ENCODE results near the gene SEMA5A.

Gene SEMA5A

DNA sequence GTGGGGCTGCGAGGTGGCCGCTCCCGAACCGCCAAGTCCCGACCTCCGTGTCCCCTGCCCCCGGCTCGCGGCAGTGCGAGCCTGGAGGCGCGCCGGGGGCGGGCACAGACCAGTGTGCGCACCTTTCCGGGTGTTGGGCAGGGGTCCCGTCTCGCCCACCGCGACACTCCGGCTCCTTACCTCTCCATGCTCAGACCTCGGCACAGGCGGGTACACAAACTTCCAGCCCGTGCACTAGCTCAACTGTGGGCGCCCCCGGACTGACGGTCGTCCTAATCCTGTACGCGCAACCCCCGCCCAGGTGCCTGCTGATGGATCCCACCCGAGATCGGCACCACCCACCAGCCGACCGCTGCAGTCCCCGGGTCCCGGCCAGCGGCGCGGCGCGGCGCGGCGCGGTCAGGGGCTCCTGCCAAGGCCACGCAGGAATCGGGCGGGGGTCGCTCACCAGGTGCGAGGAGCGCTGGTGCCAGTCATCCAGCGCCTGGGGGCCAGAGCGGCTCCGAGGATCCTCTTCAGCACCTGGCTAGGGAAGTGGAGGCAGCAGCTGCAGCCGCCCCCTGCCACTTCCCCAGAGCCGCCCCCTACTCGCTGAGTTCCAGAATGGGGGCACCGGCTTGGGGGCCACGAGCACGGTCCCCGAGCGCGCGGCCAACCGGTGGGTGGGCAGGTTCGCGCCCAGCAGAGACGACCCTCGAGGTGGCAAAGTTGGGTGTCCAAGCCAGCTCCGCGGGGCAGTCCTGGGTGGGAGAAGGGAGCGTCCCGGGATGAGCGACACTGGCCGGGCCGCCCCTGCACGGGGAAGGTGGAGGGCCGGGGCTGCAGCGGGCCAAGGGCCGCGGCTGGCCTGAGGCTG is 511 bp downstream of the SEMA5A start:
- DNase-seq: no peak

DNA sequence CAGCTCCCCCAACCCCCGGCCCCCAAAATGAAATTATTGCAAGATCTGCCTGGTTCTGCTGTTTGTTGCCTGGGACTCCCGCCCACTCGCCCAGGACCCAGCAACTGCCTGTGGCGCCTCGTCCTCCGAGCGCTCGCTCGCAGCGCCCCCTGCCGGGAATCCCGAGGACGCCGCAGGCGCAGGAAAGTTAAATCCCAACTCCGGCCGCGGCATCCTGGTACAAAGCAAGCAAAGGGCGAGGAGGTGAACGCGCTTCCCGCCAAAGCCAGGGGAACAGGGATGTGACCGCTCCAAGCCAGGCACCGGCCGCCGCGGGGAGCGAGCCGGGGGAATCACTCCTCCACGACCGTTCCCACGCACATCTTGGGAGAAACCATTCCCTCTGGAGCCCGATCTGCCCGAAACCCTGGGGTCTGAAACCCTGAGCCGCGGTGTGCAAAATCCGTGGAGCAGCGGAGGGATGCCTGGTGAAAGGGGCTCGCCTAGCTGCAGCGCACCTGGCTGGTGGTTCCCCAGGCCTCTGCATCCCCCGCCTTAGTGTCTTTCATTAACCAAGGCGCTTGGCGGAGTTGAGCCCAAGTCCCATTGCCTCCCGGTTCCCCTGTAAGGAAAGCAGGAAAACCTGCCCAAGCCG is 1.3 kb downstream of the SEMA5A start:
- peak; percentile 39 for DNase-seq

GRCh38 chr5:9544056-9544455 is 1.8 kb downstream of the SEMA5A start:
- DNase-seq: no peak

DNA sequence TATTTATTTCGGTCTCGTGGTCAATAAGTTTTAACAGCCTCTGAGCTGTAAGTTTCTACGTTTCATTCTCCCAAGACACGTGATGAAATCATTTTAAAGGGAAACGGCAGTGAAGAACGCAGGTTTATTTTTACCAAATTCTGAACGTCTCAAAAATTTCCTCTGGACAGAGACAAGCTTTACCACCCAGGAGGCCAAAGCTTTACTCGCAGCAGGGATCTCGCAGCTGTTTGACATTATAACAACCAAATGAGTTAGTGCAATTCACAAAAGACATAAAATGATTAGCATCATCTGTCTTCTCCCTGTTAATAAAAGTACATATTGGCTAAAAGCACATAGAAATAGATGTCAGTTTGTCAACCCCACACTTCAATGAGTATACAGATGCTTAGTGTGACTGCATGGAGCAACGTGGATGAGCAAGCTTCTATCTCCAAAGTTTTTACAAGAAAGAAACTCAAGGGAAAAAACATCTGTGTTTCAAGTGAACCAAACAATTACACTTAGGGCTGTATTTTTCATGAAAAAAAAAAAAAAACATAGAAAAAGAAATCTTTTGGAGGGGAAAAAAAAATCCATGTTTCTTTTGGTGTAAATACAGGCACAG is 2.5 kb downstream of the SEMA5A start:
- DNase-seq: no peak

DNA sequence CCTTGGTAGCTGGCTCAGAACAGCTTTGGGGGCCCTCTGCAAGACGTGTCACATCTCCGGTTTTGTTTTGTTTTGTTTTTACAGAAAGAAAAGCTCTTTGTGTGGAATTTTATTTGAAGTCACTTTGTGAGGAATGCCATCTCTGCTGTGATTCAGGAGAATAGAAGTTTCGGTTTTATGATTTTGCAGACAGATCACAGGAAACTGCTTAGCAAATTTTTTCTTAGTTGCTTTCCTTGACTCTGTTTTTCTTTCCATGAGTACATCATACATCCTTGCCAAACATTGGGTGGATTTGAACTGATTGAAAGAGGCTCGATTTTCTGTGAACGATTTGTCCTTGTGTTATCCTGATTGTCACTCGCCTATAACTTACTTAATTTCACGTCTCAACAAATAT is 5.1 kb downstream of the SEMA5A start:
- DNase-seq: no peak

DNA sequence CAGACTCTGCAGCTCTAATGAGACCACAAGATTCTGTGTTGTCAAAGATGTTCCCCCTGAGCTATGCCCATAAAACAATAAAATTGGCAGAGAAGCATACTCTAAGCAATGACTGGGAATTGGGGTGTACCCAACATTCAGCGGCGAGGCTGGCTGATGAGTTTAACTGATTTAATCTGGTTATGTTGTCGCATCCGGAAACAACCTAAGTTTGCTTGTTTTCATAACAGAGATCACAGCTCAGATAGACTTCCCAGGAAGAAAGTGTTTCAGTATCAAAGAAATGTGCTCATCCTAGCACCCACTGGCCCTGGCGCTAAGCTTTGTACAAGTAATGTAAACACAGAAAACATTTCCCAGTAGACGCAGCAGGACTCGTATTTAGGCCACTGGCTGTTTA is 7.4 kb downstream of the SEMA5A start:
- no peak for DNase-seq

- no peak for DNase-seq
These were observed 8.4 kb downstream of the SEMA5A start for GRCh38 chr5:9537223-9538141.

DNA sequence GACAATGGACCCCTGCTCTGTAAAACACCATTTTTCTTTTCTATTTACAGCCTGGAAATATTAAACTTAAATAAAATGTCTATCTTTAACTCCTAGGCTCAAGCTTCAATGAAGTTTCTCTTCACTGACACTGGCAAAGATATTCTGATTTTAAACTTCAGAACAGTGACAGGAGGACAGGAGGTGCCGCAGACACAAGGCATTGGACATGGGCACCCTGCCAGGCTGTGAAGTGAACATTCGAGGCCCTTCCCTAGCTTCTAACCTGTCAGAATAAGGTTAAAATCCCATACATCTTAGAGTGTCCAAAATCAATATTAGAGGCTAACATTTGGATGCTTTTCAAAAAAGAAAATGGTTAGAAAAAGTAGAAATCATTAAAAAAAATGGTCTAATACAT is 9.2 kb downstream of the SEMA5A start:
- DNase-seq: no peak

- no peak for DNase-seq
These were observed 10.9 kb downstream of the SEMA5A start for GRCh38 chr5:9534881-9535517.

DNA sequence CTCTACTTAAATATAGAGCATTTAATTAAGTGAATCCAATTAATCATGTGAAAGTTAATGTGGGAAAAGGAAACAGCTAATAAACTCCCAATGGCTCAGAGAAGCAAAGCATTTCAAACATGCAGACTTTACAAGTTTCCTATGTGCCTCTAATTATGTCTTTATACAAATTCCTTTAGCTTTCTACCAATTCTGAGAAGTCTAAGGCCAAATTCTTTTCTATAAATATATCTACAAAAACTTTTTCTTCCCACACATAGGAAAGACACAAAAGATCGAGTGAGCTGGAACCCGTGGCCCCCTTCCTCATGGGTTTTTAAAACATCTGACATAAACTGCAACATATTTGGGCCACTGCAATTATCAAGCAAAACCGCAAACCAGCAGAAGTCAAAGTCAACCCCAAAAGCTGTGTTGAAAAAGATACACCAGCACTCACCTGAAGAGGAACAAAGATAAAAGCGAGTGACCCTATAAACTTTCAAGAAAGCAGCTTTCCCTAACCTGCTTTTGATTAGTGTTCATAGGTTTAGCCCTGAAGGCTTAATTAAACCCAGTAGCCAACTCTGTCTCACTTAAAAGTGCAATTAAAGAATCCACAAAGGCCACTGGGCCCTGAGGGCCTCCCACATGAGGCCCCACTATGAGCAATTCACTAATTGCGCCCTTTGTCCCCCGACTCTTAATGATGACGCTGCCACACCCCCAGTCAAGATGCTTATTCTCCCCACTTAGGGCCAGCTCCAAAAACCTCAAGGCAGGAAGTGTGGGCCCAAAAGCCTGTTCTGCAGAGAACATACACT is 12.1 kb downstream of the SEMA5A start:
- no peak for DNase-seq

DNA sequence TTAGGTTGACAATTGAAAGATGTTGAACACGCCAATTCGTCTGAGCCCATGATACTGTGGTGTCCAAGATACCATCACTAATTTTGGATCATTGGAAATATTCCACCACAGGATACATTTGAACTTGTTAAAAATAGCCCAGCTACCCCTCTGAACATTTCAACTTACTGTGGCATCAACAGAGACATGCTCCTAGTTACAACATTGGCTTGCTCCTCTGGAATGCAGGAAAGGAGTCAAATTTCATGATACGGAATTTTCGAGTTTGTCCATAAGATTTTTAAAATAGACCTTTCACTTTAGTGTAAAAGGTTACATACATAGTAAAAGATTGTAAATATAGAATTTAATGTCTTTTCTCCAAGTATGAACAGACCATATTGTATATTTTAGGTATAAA is 12.8 kb downstream of the SEMA5A start:
- no peak for DNase-seq

GRCh38 chr5:9529513-9529912 is 16.4 kb downstream of the SEMA5A start:
- DNase-seq: no peak

DNA sequence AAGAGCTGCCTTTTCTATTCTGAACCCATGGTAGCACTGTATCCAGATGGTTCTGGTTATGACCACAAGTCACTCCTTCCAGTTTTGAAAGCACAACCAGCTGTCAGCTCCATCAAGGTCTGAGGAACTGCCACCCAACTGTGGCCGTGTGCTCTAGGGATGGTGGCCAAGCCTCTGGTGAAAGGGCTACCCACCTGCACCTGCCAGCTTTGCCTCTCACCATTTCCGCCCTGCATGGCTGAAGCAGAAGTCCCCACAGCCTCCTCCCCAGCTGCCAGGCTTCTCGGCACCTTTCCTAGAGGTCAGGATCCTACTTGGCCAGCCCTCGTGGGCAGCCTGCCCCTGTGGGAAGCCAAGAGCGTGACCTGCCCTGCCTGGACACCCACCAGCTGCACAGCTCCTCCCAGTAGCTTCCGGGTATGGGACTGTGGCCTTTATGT is 16.8 kb downstream of the SEMA5A start:
- no peak for DNase-seq

DNA sequence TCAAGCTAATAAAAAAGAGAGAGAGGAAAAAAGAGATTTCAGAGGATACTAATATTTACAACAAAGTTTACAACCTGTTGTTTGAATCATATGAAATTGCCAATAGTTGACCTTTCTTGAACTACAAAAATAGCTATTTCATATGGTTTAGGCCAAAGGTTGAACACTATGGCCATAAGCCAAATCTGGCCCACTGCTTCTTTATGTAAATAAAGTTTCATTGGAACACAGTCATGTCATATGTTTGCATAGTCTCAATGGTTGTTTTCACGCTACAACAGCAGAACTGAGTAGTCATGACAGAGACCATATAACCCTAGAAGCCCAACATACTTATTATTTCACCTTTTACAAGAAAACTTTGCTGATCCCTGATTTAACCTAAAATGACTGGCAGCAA is 20.9 kb downstream of the SEMA5A start:
- DNase-seq: no peak

DNA sequence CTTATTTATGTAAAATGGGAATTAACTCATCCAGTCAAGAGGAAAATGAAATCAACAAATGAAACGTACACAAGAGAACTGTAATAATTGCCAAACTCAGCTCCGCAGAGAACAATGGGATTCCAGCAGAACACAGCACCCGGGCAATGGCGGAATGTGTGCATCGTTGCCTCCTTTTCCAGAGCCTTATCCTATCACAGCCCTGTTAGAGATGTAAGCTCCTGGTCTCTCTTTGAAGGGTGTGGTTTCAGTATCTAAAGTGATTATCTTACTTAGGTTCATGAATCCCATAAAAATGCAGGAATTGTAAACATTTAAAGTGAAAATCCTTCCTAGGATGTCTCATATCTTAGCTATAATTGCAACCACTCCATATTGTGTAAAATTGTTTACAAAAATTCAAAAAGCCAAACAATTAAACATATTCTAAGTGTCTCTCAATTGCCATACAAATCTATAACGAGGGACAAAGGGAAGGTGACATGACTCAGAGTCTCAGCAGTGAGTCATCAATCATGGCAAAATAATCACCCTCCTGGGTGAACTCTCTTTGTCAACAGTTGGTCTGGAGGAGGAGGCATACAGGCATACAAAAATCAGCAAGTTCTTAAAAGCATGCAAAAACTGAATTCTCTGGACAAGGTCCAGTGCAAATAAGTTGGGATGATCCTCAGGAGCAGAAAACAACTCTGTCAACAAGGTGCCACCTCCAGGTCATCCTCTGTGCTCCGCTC is 22.6 kb downstream of the SEMA5A start:
- no peak for DNase-seq

DNA sequence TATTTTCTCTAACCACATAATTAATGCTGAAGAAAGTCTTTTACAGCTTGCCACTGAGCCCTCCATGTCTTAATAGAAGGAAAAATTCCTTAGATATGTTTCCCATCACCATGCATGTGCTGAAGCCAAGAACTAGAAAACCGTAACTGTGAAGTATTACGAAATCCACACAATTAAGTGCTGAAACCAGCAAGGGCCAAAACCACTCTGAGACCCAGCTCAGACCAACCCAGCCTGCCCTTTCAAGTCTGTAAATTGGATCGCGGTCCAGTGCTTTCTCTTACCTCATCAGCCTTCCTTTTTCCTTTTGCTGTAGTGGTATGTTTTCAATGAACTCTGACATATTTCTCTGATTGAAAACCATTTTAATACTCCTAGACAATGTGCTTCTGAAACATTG is 26.3 kb downstream of the SEMA5A start:
- DNase-seq: no peak

GRCh38 chr5:9516591-9516990 is 29.3 kb downstream of the SEMA5A start:
- DNase-seq: no peak

GRCh38 chr5:9515436-9515835 is 30.4 kb downstream of the SEMA5A start:
- no peak for DNase-seq

DNA sequence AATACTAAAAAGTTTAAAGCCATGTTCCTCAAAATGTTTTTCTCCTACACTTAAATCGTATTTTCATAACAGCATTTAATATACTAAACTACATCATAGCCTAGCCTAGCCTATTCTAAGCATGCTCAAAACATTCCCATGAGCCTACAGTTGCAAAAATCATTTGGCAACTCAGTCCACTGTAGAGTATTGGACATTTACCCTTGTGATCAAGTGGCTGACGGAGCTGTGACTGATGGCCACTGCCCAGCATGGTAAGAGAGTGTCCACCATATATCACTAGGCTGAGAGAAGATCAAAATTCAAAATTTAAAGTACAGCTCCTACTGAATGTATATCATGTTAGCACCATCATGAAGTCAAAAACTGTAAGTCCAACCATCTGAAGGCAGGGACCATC is 30.9 kb downstream of the SEMA5A start:
- no peak for DNase-seq

DNA sequence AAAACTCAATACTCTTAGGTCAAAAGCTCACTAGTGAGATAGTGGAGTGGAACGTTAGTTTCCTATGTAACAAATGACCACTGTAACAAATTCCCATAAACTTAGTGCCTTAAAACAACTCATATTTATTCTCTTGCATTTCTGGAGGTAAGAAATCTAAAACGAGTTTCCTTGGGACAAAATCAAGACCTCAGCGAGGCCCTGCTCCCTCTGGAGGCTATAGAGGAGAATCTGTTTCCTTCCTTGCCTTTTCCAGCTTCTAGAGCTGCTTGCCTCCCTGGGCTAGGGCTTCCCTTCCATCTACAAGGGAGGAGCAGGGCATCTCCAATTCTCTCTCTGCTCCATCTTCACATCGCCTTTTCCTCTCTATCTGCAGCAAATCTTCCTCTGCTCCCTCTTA is 32.0 kb downstream of the SEMA5A start:
- DNase-seq: no peak

DNA sequence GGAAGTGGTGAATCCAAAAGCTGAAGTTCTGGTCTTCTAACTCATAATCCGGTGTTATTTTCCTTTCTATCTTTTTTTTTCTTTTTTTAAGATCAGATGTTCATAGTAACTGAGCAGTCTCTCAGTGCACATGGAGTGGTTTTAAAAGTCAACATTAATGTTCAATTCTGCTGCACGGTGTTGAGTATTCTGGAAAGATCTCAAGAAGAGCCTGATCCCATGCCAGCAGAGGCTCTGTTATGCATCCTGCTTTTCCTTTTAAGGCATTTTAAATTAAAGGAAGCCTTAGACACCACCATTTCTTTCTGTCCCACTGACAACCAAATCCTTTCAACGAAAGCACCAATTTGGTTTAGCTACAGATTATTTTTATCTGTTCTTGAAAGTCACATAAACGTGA is 33.4 kb downstream of the SEMA5A start:
- DNase-seq: no peak
